ENCODE measurements around the gene LY6G6F.

The LY6G6F gene

DNA sequence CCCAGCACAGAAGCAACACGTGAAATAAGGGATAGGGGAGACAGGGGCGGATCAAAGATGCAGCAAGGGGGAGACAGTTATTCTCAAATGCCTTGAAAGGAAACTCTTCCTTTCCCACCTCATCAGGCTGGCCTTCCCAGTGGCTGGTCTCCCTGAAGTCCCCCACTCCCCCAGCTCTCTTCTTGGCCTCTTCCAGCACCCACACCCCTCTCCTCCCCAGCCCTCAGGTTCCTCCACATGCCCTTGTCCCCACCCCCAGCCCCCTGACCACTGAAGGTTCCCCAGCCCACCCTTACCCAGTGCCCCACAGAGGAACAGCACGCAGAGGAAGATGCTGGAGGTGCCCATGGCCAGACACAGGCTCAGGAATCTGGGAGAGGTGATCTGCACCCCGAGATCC, 6.8 kb downstream of the LY6G6F start:
- Histone ChIP-seq H3K27ac (no peak overlapping the region), H3K4me3 (no peak overlapping the region)
- TF ChIP-seq, protein P1, sequence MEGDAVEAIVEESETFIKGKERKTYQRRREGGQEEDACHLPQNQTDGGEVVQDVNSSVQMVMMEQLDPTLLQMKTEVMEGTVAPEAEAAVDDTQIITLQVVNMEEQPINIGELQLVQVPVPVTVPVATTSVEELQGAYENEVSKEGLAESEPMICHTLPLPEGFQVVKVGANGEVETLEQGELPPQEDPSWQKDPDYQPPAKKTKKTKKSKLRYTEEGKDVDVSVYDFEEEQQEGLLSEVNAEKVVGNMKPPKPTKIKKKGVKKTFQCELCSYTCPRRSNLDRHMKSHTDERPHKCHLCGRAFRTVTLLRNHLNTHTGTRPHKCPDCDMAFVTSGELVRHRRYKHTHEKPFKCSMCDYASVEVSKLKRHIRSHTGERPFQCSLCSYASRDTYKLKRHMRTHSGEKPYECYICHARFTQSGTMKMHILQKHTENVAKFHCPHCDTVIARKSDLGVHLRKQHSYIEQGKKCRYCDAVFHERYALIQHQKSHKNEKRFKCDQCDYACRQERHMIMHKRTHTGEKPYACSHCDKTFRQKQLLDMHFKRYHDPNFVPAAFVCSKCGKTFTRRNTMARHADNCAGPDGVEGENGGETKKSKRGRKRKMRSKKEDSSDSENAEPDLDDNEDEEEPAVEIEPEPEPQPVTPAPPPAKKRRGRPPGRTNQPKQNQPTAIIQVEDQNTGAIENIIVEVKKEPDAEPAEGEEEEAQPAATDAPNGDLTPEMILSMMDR (IDR thresholded peaks at IDR 0.05): no peak
- DNase-seq (ENCODE audit: low spot score): no peak

DNA sequence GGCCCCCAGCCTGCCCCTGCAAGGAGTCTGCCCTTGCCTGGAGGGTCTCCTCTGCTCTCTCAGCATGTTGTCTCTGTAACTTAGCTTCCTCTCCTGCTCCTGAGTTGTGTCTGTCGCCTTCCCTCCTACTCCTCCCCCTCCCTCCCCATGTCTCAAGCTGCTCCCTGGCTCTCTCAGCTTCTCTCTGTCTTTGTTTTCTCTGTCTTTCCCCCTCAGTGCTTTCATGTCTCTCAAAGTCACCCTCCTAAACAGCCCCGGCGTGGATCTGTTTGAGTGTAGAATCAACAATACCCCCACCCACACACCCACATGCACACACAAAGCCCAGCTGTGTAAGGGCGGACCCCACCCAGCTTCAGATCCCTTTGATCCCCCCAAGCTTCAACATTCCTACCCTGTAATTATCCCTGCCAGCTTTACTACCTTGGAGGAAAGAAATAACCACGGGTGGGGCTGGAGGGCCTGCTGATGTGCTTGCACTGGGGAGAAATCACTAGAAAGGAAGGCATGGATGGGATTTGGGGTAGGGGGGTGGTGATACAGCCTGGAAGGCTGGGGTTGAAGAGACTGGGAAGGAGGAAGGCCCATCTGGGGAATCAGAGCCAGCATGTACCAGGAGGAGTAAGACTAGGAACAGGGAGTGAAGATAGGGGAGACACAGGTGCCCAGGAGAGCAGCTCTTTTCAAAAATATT, 7.5 kb downstream of the LY6G6F start:
- Histone ChIP-seq H3K4me3 (no peak overlapping the region), H3K27ac (no peak overlapping the region)
- DNase-seq (ENCODE audit: low spot score): no peak
- TF ChIP-seq, protein P1 (IDR thresholded peaks at IDR 0.05): no peak

DNA sequence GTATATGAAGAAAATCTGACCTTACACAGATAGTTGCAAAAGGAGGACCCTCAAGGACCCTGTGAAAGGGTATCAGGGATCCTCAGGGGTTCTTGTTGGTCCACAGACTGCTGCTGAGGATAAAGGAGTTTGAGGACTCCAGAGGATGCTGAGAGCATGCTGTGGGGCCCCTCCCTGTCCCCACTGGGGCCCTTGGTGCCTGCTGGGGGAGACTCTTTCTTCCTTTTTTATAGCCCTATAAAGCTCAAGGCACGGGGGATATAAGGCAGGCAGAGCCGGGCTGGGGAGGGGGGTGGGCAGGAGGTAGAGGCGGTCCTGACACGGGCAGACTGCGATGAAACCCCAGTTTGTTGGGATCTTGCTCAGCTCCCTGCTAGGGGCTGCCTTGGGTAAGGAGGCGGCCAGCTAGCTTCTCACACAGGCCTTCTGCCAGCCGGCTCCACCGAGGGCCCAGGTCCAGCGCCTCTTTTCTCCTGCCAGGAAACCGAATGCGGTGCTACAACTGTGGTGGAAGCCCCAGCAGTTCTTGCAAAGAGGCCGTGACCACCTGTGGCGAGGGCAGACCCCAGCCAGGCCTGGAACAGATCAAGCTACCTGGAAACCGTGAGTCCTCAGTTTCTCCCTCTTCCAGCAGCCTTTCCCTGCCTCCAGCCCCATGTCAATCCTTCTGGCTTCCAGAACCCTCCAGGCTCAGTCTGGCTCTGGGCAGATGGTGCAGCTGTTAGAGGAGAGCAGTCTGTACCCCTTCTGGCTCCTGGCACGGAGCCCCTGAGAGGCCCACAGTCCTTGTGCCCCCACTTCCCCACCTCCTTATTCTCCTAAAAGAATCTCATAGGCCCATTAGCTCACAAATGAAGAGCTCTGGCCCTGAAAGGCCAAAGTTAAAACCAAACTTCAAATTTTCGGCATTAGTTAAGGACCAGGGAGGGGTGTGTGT, 8.6 kb downstream of the LY6G6F start, which contains the start of gene LY6G6D:
Gene LY6G6D (plus strand): TSS at position 327 of the 937 bp plus-strand sequence. CDS start 8 bp downstream, at position 335.
- no peak within 1 kb of the TSS for H3K27ac ChIP-seq
- TF ChIP-seq, protein P1 (IDR thresholded peaks at IDR 0.05): no peak
- H3K4me3 ChIP-seq: no peak within 1 kb of the TSS
- DNase-seq (ENCODE audit: low spot score): no peak

DNA sequence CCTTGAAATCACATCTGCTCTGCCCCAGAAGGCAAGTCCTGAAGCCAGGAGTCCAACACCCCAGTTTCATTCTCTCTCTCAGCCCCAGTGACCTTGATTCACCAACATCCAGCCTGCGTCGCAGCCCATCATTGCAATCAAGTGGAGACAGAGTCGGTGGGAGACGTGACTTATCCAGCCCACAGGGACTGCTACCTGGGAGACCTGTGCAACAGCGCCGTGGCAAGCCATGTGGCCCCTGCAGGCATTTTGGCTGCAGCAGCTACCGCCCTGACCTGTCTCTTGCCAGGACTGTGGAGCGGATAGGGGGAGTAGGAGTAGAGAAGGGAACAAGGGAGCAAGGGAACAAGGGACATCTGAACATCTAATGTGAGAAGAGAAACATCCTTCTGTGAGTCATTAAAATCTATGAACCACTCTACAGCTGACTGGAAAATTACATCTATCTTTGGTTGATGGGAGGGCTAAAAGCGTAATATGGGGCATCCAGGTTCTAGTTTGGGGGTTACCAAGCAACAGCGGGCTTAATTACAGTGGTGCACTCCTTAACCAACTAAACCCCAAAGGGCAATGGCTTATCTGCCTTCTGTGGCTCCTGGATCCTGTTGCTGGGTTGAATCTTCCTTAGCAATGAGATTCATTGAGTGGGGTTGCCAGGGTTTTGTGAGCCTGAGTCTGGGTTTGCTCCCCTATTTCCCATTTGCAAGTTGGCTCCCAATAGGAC, 11.0 kb downstream of the LY6G6F start:
- no peak overlapping the region for H3K4me3 ChIP-seq
- no peak for DNase-seq (ENCODE audit: low spot score)
- no peak overlapping the region for H3K27ac ChIP-seq
- TF ChIP-seq, protein P1 (IDR thresholded peaks at IDR 0.05): no peak

DNA sequence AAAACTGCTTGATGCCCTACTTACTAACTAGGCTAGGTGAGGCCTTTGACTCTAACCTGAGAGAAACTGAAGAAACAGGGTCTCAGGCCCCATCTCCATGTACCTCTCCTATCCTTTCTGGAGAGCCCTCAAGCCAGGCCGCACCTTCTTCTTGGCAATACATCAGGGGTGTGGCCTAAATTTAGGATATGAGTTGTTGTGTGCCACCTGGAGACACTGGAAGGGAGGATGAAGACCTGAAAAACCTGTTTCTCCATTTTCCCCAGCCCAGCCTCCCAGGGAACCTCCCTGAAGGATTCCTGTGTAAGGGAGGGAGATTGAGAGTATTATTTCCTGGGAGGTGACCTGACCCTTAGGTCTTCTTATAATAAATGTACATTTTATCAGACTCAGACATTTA, 11.6 kb downstream of the LY6G6F start:
- Histone ChIP-seq H3K4me3 (no peak overlapping the region), H3K27ac (no peak overlapping the region)
- DNase-seq (ENCODE audit: low spot score): no peak
- TF ChIP-seq, protein P1 (IDR thresholded peaks at IDR 0.05): no peak

DNA sequence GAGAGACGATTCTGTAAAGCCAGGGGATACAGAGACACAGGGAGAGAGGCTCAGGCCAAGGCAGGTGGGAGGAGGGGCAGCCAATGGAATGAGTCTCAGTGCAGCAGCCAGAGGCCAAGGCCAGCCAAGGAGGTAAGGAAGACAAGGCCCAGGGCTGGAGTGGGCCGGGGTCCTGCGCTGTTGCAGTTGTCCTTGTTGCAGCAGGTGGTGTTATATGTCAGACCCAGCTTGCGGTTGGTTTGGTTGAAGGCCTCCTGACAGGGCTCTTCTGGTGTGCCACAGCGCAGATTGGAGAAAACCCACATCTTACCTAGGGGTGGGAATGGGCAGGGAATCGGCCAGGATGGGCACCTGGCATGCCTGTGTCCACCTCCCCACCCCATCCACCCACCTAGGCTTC, 12.3 kb downstream of the LY6G6F start:
- H3K27ac ChIP-seq: no peak overlapping the region
- DNase-seq (ENCODE audit: low spot score): no peak
- H3K4me3 ChIP-seq: no peak overlapping the region
- TF ChIP-seq, protein P1 (IDR thresholded peaks at IDR 0.05): no peak

All from coronary artery (tissue), 2 donors.